ENCODE results near the gene LOXL3.
"Not testable (repeated sequence)": the region's sequence is repeated elsewhere in the genome, so short reads cannot be mapped to it uniquely, and the experiment has no call there.

Gene LOXL3

GRCh38 chr2:74573747-74574562 is 20.2 kb upstream of the LOXL3 start:
- no peak for DNase-seq

GRCh38 chr2:74572178-74572925 is 18.6 kb upstream of the LOXL3 start:
- DNase-seq = no peak

DNA sequence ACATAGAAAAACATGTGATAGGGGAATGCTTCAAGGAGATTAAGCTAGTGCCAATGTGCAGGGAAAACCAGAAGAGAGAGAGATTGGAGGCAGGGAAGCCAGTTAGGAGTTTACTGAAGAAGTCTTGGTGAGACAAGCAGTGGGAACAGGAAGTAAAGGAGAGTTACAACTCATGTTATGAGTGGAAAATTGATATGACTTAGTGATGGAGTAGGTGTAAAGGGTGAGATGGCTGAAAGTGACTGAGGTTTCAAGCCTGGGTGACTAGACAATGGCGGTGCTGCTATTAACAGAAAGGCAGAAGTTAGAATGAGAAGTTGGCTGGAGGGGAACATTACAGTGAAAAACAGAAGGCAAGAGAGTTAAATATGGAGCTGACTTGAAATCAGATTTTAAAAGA is 17.3 kb upstream of the LOXL3 start:
- no peak for DNase-seq

DNA sequence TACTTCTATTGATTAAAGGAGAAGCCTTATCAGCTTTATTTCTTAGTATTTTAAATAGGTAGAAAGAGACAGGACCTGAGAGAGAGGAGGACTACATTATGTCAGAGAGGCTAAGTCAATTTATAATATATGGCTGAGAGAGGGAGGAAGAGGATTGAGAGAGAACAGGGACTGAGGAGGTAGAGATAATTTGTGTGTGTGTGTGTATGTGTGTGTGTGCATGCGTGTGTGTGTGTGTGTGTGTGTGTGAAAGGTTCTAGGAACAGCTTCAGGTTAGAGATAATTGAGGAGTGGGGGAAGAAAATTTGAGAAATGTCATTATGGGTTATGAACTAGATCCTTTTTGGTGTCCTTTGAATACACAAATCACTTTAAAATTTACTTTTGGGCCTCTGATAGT is 15.9 kb upstream of the LOXL3 start:
- no peak for DNase-seq

DNA sequence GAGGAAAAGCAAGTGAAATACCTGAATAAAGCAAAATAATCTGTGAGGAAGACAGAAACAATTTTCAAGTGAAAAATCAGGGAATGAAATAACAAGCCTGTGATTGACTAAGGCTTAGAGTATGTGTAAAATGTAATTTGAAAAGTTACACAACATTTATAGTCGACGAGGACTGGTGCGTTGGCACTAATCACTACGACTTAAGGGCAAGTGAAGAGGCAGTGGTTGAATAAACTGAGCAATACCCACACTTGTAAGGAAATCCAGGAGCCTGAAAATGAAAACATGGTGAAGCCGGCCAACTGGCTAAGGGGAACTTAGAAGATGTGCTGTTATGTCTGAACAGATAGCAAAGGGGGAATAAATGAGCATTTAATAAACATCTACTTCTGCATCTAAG is 14.1 kb upstream of the LOXL3 start:
- DNase-seq = no peak

GRCh38 chr2:74566754-74567085 is 13.0 kb upstream of the LOXL3 start:
- DNase-seq = no peak

DNA sequence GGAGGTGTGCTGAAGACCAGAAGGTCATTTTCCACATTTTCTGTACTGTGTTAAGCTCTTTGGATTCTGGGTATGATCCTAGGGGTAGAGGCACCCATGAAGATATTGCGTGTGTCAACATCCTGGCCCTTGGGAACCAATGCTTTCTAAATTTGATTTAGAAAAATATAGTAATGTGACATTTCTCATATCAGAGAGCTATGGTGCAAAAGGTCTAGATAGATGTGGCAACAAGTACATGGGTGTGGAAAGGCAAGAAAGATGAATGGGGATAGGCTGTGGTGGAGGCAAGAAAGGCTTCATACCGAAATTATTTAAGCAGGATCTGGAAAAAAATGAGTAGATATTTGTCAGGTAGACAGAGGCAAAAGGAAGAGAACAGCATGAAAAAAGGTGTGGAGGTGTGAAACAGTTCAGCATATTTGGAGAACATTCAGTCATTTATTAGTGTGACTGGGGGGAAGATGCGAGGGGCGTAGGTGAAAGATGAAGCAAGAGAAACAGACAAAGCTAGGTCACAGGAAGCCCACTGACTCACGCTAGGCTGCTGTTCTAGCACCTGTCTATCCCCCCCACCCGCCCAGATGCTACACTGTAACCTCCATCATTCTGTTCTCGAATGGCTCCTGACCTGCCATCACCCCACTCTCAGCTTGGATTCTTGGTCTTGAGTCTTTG is 12.5 kb upstream of the LOXL3 start:
- DNase-seq = no peak

DNA sequence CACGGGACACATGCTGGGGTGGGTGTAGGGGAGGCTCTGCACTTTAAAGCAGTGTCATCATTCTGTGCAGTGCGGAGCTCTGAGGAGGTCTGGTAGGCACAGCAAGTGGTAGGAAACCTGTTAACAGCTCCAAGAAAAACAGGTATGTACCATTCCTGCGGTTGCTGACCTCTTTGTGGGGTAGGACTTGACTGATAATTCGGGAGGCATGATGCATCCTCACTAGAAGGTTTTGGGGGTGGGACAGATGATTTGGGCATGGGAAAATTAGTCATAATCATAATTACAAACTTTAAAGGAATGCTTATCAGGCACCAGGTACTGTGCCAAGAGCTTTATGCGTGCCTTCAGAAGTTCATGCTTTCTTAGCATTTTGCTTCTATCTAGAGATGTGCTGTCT is 10.5 kb upstream of the LOXL3 start:
- no peak for DNase-seq

DNA sequence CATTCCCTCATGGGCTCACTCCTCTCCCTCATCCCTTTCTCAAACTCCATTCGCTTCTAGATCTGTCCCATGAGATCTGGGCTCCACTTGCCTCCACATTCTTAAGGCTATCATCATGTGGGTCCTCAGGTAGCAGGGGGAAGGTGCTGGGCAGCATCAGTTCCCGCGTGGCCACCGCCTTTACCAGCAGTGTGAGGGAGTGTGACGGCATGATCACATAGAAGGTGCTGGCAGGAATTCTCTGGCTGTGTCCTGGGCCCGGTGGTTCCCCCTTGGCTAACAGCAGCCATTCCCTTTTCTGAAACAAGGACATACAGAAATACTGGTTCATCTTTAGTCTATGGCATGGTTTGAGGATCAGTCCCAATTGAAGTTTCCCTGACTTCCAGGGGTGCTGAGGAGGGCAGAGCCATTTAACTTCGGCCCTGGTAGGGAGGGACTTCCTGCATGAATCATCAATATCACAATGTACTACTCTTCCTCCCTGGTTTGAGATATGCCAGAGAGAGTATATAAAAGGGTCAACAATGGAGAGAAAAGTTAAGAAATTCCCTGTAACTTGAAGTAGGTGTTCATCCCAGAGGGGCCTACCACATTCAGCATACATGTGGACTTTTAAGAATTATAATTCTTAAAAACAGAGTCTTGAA is 8.5 kb upstream of the LOXL3 start:
- DNase-seq = no peak

GRCh38 chr2:74561022-74561421 is 7.3 kb upstream of the LOXL3 start:
- DNase-seq = not testable (repeated sequence)

- DNase-seq = no peak
Measured at GRCh38 chr2:74560591-74560990, 6.8 kb upstream of the LOXL3 start.

GRCh38 chr2:74559912-74560311 is 6.2 kb upstream of the LOXL3 start:
- no peak for DNase-seq

DNA sequence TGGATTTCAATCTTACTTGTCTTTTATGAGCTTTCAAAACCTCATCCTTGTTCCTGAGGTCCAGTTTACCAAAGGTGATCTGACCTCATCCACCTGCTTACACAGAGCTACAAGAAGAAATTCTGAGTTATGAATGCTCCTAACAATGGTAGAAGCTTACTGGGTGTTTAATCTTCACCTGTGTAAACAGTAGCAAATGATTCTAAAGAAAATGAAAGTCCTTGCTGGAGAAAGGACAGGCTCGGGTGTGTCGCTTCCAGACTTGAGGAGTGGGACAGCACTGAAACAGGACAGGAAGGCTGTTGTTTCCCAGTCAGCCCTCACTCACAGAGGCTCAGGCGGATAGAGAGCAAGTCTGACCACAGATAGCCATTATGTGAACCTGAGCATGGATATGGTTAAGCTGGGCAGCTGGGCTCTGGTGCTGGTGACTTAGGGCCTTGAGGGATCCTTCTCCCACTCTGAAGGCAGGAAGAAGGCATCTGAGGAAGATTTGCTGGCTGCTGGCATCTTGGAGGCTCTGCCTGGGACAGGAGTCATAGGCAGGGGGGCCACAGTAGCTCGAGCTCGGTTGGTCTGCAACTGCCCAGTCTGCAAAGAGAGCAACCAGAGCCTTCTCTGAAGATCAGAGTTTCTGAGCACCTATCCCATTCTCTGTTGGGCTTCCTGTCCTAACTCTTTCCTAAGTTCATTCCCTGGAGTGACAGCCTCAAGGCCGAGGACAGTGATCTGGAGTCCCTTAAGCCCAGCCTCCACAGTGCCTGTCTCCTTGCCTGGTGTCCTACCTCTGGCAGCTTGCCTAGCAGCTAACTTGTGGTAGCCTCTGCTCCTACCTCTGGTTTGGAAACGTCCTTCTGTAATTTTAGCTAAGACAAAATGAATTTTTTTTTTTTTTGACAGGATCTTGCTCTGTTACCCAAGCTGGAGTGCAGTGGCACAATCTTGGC is 4.8 kb upstream of the LOXL3 start:
- DNase-seq = no peak

DNA sequence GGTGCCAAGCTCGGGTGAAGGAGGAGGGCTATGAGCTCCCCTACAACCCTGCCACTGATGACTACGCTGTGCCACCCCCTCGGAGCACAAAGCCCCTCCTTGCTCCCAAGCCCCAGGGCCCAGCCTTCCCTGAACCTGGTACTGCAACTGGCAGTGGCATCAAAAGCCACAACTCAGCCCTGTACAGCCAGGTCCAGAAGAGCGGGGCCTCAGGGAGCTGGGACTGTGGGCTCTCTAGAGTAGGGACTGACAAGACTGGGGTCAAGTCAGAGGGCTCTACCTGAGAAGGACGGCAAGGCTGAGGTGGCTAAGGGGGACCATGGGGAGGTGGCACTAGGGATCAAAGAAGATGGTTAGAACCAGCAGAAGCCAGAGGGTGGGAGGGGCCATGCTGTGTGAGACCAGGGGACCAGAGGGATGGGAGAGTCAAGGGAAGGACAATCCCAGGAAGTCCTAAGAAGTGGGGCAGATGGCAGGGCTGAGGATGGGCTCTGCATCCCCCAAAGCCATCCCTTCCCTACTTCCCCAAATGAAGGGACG is 3.2 kb upstream of the LOXL3 start:
- DNase-seq = no peak

- DNase-seq = no peak
Measured at GRCh38 chr2:74556159-74556558, 2.4 kb upstream of the LOXL3 start.

DNA sequence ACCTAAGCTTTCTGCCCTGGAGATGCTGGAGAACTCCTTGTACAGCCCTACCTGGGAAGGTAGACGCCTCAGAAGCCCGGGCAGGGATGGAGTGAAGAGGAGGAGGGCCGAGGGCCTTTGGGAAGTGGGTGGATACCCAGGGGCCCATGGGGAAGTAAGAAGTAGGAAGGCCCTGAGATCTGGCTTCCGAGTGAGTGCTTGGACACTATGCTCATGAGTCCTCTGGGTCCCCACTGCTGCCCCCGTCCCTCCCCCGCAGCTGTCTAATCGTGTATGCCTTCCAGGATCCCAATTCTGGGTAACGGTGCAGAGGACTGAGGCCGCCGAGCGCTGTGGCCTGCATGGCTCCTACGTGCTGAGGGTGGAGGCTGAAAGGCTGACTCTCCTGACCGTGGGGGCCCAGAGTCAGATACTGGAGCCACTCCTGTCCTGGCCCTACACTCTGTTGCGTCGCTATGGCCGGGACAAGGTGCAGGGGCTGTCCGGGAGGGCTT is 1.9 kb upstream of the LOXL3 start:
- DNase-seq = no peak

DNA sequence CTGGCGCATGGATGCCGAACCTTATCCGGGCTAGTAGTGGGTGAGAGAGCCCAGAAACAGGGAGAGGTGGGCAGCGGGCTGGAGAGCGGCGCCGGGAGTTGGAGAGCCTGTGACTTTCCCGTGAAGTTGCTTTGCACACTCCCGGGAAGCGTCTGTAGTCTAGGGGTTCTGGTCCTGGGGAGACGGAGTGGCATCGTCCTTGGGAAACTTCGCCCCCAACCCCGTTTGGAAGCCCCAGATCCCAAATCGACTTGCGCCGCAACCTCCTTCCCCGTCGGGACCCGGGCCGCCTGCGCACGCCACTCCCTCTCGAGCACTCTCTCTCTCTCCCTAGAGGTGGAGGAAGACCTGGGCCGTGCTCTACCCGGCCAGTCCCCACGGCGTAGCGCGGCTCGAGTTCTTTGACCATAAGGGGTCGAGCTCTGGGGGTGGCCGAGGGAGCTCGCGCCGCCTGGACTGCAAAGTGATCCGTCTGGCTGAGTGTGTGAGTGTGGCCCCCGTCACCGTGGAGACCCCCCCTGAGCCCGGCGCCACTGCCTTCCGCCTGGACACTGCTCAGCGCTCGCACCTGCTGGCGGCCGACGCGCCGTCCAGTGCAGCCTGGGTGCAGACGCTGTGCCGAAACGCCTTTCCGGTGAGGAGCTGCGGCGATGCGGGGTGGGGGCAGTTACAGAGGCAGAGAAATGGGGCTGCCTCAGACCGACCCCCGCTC is 1.2 kb upstream of the LOXL3 start:
- no peak for DNase-seq

DNA sequence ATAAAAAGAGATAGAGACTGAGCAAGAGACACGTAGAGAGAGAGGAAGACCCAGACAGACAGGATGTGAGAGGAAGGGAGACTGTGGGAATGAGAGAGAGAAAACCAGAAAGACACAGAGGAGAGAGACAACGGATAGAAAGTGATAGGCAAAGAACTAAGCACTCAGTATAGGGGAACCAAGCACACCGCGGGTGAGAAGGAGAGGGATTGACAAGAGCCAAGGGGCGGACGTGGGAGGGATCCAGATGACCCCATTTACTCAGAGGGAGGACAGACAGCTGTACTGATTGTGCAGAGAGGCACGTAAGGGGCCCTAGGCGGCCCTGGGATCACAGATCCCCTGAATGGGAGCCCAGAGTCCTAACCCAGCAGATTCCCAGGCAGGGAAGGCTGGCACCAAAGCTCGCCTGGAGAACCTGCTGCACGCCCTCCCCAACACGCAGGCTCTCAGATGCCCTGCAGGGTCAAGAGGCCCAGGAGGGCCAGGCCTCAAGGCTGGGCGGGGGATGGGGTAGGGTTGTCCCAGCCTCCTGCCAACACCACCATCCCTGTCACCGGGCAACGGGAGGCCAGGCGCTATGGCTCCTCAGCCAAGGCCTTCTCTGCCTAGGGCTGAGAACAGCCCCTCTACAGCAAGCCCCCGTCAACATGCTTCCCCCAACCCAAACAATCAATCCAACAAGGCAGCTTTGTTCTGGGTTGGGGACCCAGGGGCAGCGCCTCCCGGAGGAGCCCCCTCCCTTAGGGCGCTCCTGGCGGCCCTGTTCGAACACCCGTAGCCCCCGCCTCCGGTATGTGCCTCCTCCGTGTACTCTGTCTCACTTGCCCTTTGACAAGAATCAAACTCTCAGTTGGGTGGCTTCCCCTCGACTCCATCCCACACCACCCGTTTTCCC is 579 bp downstream of the LOXL3 start:
- DNase-seq = no peak

- no peak for DNase-seq
Measured at GRCh38 chr2:74551942-74552913, 1.5 kb downstream of the LOXL3 start.

All from NCI-H748 treated with DMSO at 0.1 percent for 48 hours (cell line).